ENCODE results near the gene MFRP.
A peak's percentile ranks its signal among the peaks of the same experiment; 100 is the strongest.

Gene MFRP

GRCh38 chr11:119320240-119320775, 26.2 kb downstream of the MFRP start:
- Histone ChIP-seq H3K27me3 (ENCODE audit: insufficient read depth, low read length) (peaks cover 27% of the 10 kb centered on the region), H3K27ac (ENCODE audit: low read depth, low read length) (peak overlapping the region; percentile 86), H3K36me3 (ENCODE audit: insufficient read depth, low read length) (no peaks in the 10 kb centered on the region), H3K9me3 (ENCODE audit: insufficient read depth, low read depth, low read length) (no peaks in the 10 kb centered on the region), H3K9ac (ENCODE audit: low read depth, low read length) (peak overlapping the region; percentile 63), H3K4me3 (ENCODE audit: low read length) (peak overlapping the region; percentile 61), H3K4me1 (ENCODE audit: insufficient read depth, low read length) (peaks cover 39% of the 10 kb centered on the region)
- whole genome bisulfite sequencing = 4% methylated on average over 16 of the region's 17 CpGs

- H3K27me3 ChIP-seq (ENCODE audit: insufficient read depth, low read length) = peaks cover 32% of the 10 kb centered on the region
- H3K4me1 ChIP-seq (ENCODE audit: insufficient read depth, low read length) = peaks cover 42% of the 10 kb centered on the region
- WGBS = 56% methylated on average over 11 of the region's 11 CpGs
- peak overlapping the region; percentile 20; the same call in 1 of the 2 replicates for H3K27ac ChIP-seq (ENCODE audit: low read depth, low read length)
- no peaks in the 10 kb centered on the region for H3K9me3 ChIP-seq (ENCODE audit: insufficient read depth, low read depth, low read length)
- H3K9ac ChIP-seq (ENCODE audit: low read depth, low read length) = no peak overlapping the region
- H3K36me3 ChIP-seq (ENCODE audit: insufficient read depth, low read length) = no peaks in the 10 kb centered on the region
- no peak overlapping the region for H3K4me3 ChIP-seq (ENCODE audit: low read length)
Measured at GRCh38 chr11:119319700-119320239, 26.7 kb downstream of the MFRP start.

GRCh38 chr11:119319136-119319699, 27.3 kb downstream of the MFRP start:
- Histone ChIP-seq H3K27me3 (ENCODE audit: insufficient read depth, low read length) (peaks cover 34% of the 10 kb centered on the region), H3K36me3 (ENCODE audit: insufficient read depth, low read length) (peaks cover 4% of the 10 kb centered on the region), H3K27ac (ENCODE audit: low read depth, low read length) (peak overlapping the region; percentile 76; the same call in 1 of the 2 replicates), H3K9ac (ENCODE audit: low read depth, low read length) (no peak overlapping the region), H3K4me3 (ENCODE audit: low read length) (no peak overlapping the region), H3K4me1 (ENCODE audit: insufficient read depth, low read length) (peaks cover 44% of the 10 kb centered on the region), H3K9me3 (ENCODE audit: insufficient read depth, low read depth, low read length) (no peaks in the 10 kb centered on the region)
- WGBS = 66% methylated on average over 8 of the region's 8 CpGs

GRCh38 chr11:119318240-119319135, 28.0 kb downstream of the MFRP start:
- Histone ChIP-seq H3K27ac (ENCODE audit: low read depth, low read length) (peak overlapping the region; percentile 76), H3K9me3 (ENCODE audit: insufficient read depth, low read depth, low read length) (no peaks in the 10 kb centered on the region), H3K36me3 (ENCODE audit: insufficient read depth, low read length) (peaks cover 11% of the 10 kb centered on the region), H3K27me3 (ENCODE audit: insufficient read depth, low read length) (peaks cover 34% of the 10 kb centered on the region), H3K4me3 (ENCODE audit: low read length) (no peak overlapping the region), H3K4me1 (ENCODE audit: insufficient read depth, low read length) (peaks cover 44% of the 10 kb centered on the region), H3K9ac (ENCODE audit: low read depth, low read length) (0 out of 2 replicates have a peak overlapping the region, but pooled peaks have one; percentile 8)
- 33% methylated on average over 22 of the region's 22 CpGs for WGBS

GRCh38 chr11:119317592-119318239, 28.8 kb downstream of the MFRP start:
- Histone ChIP-seq H3K9ac (ENCODE audit: low read depth, low read length) (0 out of 2 replicates have a peak overlapping the region, but pooled peaks have one; percentile 12), H3K4me1 (ENCODE audit: insufficient read depth, low read length) (peaks cover 44% of the 10 kb centered on the region), H3K27ac (ENCODE audit: low read depth, low read length) (peak overlapping the region; percentile 2; the same call in 1 of the 2 replicates)

GRCh38 chr11:119316729-119317591, 29.5 kb downstream of the MFRP start, which contains the start of gene MCAM:
Gene MCAM (minus strand): TSS chr11:119317130. CDS start chr11:119317101, 29 bp downstream.
- peaks cover 41% of the 10 kb centered on the region for H3K4me1 ChIP-seq (ENCODE audit: insufficient read depth, low read length)
- WGBS = 1% methylated on average over 74 of the region's 74 CpGs
- peak within 1 kb of the TSS; percentile 68 for H3K9ac ChIP-seq (ENCODE audit: low read depth, low read length)
- no peaks in the 10 kb centered on the region for H3K9me3 ChIP-seq (ENCODE audit: insufficient read depth, low read depth, low read length)
- H3K36me3 ChIP-seq (ENCODE audit: insufficient read depth, low read length) = peaks cover 24% of the 10 kb centered on the region
- peak within 1 kb of the TSS; percentile 2; the same call in 1 of the 2 replicates for H3K27ac ChIP-seq (ENCODE audit: low read depth, low read length)
- peak within 1 kb of the TSS; percentile 70 for H3K4me3 ChIP-seq (ENCODE audit: low read length)
- H3K27me3 ChIP-seq (ENCODE audit: insufficient read depth, low read length) = peaks cover 34% of the 10 kb centered on the region

More at GRCh38 chr11:119317592-119318239, 28.8 kb downstream of the MFRP start:
- peaks cover 34% of the 10 kb centered on the region for H3K27me3 ChIP-seq (ENCODE audit: insufficient read depth, low read length)
- peak overlapping the region; percentile 70 for H3K4me3 ChIP-seq (ENCODE audit: low read length)
- WGBS = 22% methylated on average over 13 of the region's 14 CpGs
- H3K9me3 ChIP-seq (ENCODE audit: insufficient read depth, low read depth, low read length) = no peaks in the 10 kb centered on the region
- peaks cover 16% of the 10 kb centered on the region for H3K36me3 ChIP-seq (ENCODE audit: insufficient read depth, low read length)

- Histone ChIP-seq H3K27me3 (ENCODE audit: insufficient read depth, low read length) (peaks cover 34% of the 10 kb centered on the region), H3K36me3 (ENCODE audit: insufficient read depth, low read length) (peaks cover 29% of the 10 kb centered on the region), H3K4me3 (ENCODE audit: low read length) (peak overlapping the region; percentile 70), H3K9me3 (ENCODE audit: insufficient read depth, low read depth, low read length) (no peaks in the 10 kb centered on the region), H3K27ac (ENCODE audit: low read depth, low read length) (no peak overlapping the region), H3K4me1 (ENCODE audit: insufficient read depth, low read length) (peaks cover 41% of the 10 kb centered on the region), H3K9ac (ENCODE audit: low read depth, low read length) (peak overlapping the region; percentile 68; the same call in 1 of the 2 replicates)
- WGBS = 2% methylated on average over 46 of the region's 46 CpGs
Measured at GRCh38 chr11:119316016-119316728, 30.3 kb downstream of the MFRP start.

GRCh38 chr11:119315131-119316015, 31.1 kb downstream of the MFRP start:
- peaks cover 37% of the 10 kb centered on the region for H3K4me1 ChIP-seq (ENCODE audit: insufficient read depth, low read length)
- H3K27ac ChIP-seq (ENCODE audit: low read depth, low read length) = no peak overlapping the region
- peak overlapping the region; percentile 70 for H3K4me3 ChIP-seq (ENCODE audit: low read length)

GRCh38 chr11:119314726-119315125, 31.8 kb downstream of the MFRP start:
- Histone ChIP-seq H3K27ac (ENCODE audit: low read depth, low read length) (no peak overlapping the region), H3K4me3 (ENCODE audit: low read length) (peak overlapping the region; percentile 70), H3K9ac (ENCODE audit: low read depth, low read length) (peak overlapping the region; percentile 39; the same call in 1 of the 2 replicates), H3K9me3 (ENCODE audit: insufficient read depth, low read depth, low read length) (no peaks in the 10 kb centered on the region), H3K36me3 (ENCODE audit: insufficient read depth, low read length) (peaks cover 38% of the 10 kb centered on the region), H3K4me1 (ENCODE audit: insufficient read depth, low read length) (peaks cover 32% of the 10 kb centered on the region), H3K27me3 (ENCODE audit: insufficient read depth, low read length) (peaks cover 34% of the 10 kb centered on the region)
- 85% methylated on average over 18 of the region's 18 CpGs for WGBS

More at GRCh38 chr11:119315131-119316015, 31.1 kb downstream of the MFRP start:
- H3K27me3 ChIP-seq (ENCODE audit: insufficient read depth, low read length) = peaks cover 34% of the 10 kb centered on the region
- H3K9ac ChIP-seq (ENCODE audit: low read depth, low read length) = peak overlapping the region; percentile 68; the same call in 1 of the 2 replicates
- WGBS = 8% methylated on average over 29 of the region's 29 CpGs
- peaks cover 32% of the 10 kb centered on the region for H3K36me3 ChIP-seq (ENCODE audit: insufficient read depth, low read length)
- no peaks in the 10 kb centered on the region for H3K9me3 ChIP-seq (ENCODE audit: insufficient read depth, low read depth, low read length)
